Skin epidermis (tissue), 12 donors: ENCODE measurements around the gene GNB1.
A peak's percentile ranks its signal among the peaks of the same experiment; 100 is the strongest.

Experiments used
- H3K27ac ChIP-seq, 21 experiments: fragments of 200-600 bp; sonication (generic) in 11 of 21; one replicate each; pipeline ENCODE4 v1.5.0; 2020; ENCODE audit warnings: mild to moderate bottlenecking in 3 of 21, inconsistent platforms in 2 of 21, moderate library complexity in 2 of 21
- H3K4me3 ChIP-seq, 7 experiments: fragments of 200-600 bp; sonication (generic) in 2 of 7; one replicate each; pipeline ENCODE4 v1.5.0; 2020; ENCODE audit warnings: inconsistent platforms in 2 of 7, mild to moderate bottlenecking in 2 of 7, moderate library complexity in 1 of 7

Gene GNB1

DNA sequence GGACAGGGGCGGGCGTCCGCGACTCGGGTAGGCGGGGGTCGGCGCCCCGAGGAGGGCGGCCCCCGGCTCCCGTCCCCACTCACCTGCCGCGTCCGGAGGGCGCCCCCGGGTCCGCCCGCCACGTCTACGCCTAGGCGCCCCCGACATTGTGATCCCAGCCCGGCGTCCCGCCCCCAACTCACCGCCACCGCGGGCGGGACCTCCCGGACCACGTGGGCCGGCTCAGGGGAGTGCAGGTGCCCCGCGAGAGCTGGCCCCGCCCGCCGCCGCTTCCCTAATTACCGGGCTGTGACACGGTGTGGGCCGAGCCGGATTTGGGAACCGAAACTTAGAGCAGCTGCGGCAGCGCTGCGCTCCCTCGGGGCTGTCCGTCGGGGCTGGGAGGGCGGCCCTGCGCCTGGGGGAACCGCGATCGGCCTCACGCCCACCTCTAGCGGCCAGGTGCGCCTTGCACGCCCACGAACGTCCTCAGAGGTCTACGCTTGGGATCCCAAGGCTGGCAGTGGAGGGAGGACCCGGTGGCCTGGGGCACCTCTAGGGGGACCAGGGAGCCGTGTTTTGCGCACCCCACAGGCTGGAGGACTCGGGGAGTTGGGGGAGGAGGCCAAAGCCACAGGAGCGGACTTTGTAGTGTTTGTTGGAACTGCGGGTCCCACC, 112.1 kb downstream of the GNB1 start:
- Histone ChIP-seq H3K27ac (peak overlapping the region; percentile 72 to 98 (median 90)), H3K4me3 (peak overlapping the region; percentile 56 to 93 (median 82))

DNA sequence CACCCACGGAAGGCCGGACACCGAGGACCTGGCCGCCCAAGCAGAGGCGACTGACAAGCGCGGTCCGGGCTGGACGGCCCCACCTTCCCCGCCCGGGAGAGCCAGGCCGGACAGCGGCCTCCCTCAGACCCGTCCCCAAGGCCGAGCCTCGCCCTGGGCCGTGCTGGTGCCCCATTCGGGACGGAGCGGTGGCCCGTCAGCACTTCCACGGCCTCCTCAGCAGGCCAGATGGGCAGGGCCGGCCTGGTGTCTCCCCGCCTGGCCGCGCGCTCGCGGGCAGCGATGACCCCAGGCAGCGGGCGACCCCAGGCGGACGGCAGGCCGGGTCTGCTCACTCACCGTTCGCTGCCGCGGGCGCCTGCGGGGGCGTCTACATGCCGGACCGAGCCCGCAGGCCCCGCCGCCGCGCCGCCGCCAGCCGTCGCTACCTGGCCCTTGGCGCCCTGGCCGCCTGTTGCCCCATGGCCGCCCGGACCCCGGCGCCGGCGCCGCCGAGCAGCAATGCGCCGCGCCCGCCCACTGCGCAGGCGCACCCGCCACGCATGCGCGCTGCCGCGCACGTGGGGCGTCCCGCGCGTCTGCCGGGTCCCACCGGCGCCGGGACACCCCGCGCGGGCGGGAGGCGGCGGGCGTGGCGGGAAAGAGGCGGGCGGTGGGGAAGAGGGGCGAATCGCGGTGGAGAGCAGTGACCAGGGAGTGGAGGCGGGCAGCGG, 112.8 kb downstream of the GNB1 start, which contains the start of gene NADK:
NADK (minus strand) TSS at position 521 of the 713 bp plus-strand sequence. CDS start 13,064 bp downstream, outside the sequence.
- Histone ChIP-seq H3K27ac (peak within 1 kb of the TSS; percentile 72 to 98 (median 92)), H3K4me3 (peak within 1 kb of the TSS; percentile 56 to 93 (median 82))

GRCh38 chr1:1777583-1777899, 113.3 kb downstream of the GNB1 start:
- peak overlapping the region; percentile 56 to 93 (median 82) for H3K4me3 ChIP-seq
- H3K27ac ChIP-seq = peak overlapping the region in 20 of 21 experiments; percentile 56 to 98 (median 92)

- H3K4me3 ChIP-seq = peak overlapping the region; percentile 56 to 93 (median 82)
Measured at GRCh38 chr1:1776672-1777582, 114.0 kb downstream of the GNB1 start.

GRCh38 chr1:1775327-1776226, 115.3 kb downstream of the GNB1 start:
- Histone ChIP-seq H3K27ac (peak overlapping the region in 8 of 21 experiments; percentile 17 to 98 (median 94)), H3K4me3 (no peak overlapping the region)

More at GRCh38 chr1:1776672-1777582, 114.0 kb downstream of the GNB1 start:
- peak overlapping the region in 18 of 21 experiments; percentile 66 to 98 (median 92) for H3K27ac ChIP-seq

DNA sequence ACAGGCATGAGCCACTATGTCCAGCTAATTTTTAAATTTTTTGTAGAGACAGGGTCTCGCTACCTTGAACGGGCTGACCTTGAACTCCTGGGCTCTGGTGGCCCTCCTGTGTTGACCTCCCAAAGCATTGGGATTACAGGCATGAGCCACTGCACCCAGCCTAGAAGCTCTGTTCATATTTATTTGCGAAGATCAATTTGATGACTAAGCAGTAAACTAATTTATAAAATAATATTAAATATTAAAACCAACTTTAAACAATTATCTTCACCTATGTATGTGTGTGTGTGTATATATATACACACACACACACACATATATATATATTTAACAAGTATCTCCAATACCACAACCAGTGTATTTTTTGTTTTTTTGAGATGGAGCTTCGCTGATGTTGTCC, 117.0 kb downstream of the GNB1 start:
- Histone ChIP-seq H3K4me3 (no peak overlapping the region), H3K27ac (no peak overlapping the region)

DNA sequence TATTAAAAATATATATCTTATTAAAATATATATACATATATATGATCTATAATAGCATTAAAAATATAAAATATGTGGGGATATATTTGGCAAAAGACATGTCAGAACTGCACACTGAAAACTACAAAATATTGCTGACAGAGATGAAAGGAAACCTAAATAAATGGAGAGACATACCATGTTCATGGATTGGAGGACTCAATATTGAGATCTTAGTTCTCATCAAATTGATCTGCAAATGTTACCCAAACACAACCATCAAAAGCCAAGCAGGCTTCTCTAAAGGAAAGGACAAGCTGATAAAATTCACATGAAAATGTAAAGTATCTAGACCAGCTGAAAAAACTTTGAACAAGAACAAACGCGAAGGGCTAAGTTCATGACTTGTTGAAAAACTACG, 119.8 kb downstream of the GNB1 start:
- Histone ChIP-seq H3K27ac (no peak overlapping the region), H3K4me3 (no peak overlapping the region)

DNA sequence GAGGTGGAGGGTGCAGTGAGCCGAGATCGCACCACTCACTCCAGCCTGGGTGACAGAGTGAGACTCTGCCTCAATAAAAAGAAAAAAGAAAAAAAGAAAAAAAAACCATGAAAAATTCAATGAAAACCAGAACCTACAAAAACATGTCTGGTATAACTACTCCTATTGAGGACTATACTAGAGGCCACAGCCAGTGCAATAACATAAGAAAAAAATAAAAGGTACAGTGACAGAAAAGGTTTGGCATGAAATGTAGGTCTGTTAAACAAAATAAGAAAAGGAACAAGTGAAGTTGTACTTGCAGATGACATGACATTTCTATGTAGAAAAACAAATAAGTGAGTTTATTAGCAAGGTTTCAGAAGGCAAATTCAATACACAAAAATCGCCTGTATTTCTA, 120.8 kb downstream of the GNB1 start:
- Histone ChIP-seq H3K4me3 (no peak overlapping the region), H3K27ac (no peak overlapping the region)

- no peak overlapping the region for H3K4me3 ChIP-seq
Measured at GRCh38 chr1:1768249-1768992, 122.5 kb downstream of the GNB1 start.

GRCh38 chr1:1764876-1765470, 125.9 kb downstream of the GNB1 start:
- H3K4me3 ChIP-seq = no peak overlapping the region
- no peak overlapping the region for H3K27ac ChIP-seq

More at GRCh38 chr1:1768249-1768992, 122.5 kb downstream of the GNB1 start:
- H3K27ac ChIP-seq = no peak overlapping the region

DNA sequence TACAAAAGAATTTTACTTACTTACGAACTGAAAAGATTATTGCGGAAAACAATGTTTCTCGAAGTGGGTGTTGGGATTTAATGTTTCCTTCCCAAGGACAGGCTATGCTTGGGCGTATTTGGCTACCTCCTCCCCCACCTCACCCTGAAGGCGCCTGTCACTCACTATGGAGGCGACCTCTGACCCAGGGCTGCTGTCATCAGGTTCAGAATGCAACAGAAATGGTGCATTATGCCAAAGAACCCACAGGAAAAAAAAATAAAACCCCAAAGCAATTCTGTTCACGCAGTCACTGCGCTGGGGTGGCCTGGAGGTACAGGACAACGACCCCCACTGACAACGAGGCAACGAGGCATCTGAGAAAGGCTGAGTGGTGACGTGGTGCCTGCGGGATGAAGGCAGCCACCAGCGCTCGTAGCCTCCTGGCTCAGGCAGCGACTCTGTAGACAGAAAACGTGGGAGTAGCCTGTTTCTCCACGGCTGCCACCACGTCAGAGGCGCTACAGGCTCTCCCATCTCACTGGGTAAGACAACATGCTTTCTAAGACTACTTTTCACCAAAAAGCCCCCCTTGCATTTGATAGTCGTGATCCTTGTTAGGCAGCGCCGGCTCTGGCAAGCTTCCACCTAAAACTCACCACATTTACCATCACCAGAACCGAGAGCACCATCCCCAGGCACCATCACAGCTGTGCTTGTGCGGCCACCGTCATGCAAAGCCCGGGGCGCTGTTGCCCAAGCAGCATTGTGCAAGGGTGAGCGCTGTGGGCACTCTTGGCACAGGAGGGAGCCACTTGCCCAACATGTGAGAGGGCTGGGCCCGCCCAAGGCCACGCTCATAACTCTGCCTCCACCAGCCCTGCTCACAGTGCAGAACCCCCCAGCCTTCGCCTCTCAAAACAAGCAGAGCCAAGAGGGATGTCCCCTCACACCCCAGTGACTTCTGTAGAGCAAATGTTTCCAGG, 126.9 kb downstream of the GNB1 start:
- Histone ChIP-seq H3K4me3 (no peak overlapping the region), H3K27ac (peak overlapping the region in 4 of 21 experiments; percentile 34 to 52 (median 50))

- H3K27ac ChIP-seq = no peak overlapping the region
- no peak overlapping the region for H3K4me3 ChIP-seq
Measured at GRCh38 chr1:1761504-1762376, 129.1 kb downstream of the GNB1 start.

DNA sequence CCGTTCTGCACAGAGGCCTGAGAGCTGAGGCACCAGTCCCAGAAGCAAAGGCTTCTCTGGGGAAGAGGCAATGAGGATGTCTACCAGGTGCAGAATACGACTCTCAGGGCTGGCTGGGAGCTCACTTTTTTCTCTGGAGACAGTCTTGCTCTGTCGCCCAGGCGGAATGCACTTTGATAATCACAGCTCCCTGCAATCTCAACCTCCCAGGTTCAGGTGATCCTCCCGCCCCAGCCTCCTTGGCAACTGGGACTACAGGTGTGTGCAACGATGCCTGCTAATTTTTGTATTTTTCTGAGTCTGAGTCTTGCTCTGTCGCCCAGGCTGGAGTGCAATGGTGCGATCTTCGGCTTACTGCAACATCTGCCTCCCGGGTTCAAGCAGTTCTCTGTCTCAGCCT, 130.2 kb downstream of the GNB1 start:
- H3K4me3 ChIP-seq = no peak overlapping the region
- no peak overlapping the region for H3K27ac ChIP-seq

DNA sequence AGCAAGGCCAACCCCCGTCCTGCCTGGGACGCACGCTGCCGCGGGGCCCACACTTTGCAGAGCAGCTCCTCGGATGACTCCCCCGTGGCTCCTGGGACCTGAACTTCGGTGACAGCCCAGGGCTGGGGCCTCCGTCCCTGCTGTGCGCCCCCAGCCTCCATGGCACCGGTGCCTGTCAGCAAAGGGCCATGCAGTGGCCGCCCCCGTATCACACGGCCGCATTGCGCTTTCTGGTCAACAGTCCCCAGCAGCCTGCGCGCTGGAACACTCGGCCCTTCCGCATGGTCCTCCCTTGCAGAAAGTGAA, 130.6 kb downstream of the GNB1 start:
- Histone ChIP-seq H3K27ac (no peak overlapping the region), H3K4me3 (no peak overlapping the region)

DNA sequence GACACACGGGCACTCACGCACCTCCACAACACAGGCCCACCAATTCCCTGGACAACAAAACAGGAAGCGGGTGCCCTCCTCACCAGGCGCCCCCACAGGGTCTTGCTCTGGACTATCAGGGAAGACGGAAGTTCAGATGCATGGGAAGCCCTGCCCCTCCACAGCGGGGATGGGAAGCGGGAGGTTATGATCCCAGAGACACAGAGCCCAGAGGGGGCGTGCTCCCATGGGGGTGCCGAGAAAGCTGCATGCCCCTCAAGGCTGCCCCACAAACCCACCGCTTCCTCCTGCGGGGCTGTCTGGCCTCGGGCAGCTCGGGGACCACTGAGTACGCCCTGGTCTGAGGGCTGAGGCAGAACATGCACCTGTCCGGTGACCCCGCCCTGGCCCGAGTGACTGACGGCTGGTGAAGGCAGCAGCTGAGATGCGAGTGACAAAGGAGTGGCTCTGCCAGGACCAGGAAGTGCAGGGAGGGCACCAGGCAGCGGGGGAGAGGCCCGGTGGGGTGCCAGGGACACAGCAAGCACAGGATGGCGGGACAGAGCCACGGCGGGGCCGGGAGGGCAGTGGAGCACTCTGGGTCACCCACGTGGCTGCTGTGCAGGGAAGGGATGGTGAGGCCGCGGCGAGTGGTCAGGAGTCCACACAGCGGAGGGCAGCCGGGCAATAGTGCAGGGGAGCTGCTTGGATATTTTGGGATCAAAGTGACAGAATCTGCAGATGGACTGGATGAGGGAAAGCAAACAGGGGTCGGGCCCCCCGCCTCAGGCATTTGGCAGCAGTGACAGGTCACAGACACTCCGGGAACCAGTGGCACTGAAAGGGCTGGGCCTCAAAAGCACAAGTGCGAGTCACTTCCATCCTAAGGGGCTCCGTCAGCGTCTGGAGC, 131.2 kb downstream of the GNB1 start:
- no peak overlapping the region for H3K4me3 ChIP-seq
- H3K27ac ChIP-seq = peak overlapping the region in 1 of 21 experiments; percentile 1
